HG02763 (cell line): Measurements from ENCODE around the gene ADI1.
"Not testable (repeated sequence)": the region's sequence is repeated elsewhere in the genome, so short reads cannot be mapped to it uniquely, and the experiment has no call there.

Source experiments
- ATAC-seq: cut with Tn5 transposase; IDR thresholded peaks from one replicate; pipeline ENCODE4 v1.9.1; 2021; ENCODE audit warnings: mild to moderate bottlenecking, moderate library complexity; ENCODE audit not compliant: unreplicated experiment

ADI1 gene

GRCh38 chr2:3494984-3495666 is 24.2 kb downstream of the ADI1 start:
- no peak for ATAC-seq

- no peak for ATAC-seq
These were observed 25.7 kb downstream of the ADI1 start for GRCh38 chr2:3493615-3494007.

- ATAC-seq, result no peak
These were observed 26.2 kb downstream of the ADI1 start for GRCh38 chr2:3492951-3493614.

GRCh38 chr2:3492475-3492787 is 26.9 kb downstream of the ADI1 start:
- not testable (repeated sequence) for ATAC-seq

GRCh38 chr2:3491716-3492474 is 27.4 kb downstream of the ADI1 start:
- ATAC-seq, result no peak

GRCh38 chr2:3491306-3491705 is 28.0 kb downstream of the ADI1 start:
- ATAC-seq, result no peak

GRCh38 chr2:3490191-3491170 is 28.9 kb downstream of the ADI1 start:
- no peak for ATAC-seq

GRCh38 chr2:3489764-3490115 is 29.6 kb downstream of the ADI1 start:
- ATAC-seq, result no peak

- no peak for ATAC-seq
These were observed 30.2 kb downstream of the ADI1 start for GRCh38 chr2:3488855-3489763.

GRCh38 chr2:3488061-3488531 is 31.2 kb downstream of the ADI1 start:
- ATAC-seq, result no peak

GRCh38 chr2:3487432-3487831 is 31.9 kb downstream of the ADI1 start:
- ATAC-seq, result no peak

GRCh38 chr2:3487028-3487425 is 32.3 kb downstream of the ADI1 start:
- ATAC-seq, result no peak

- no peak for ATAC-seq
These were observed 33.0 kb downstream of the ADI1 start for GRCh38 chr2:3486047-3487027.

GRCh38 chr2:3485166-3485565 is 34.2 kb downstream of the ADI1 start:
- no peak for ATAC-seq

GRCh38 chr2:3483986-3484960 is 35.1 kb downstream of the ADI1 start:
- no peak for ATAC-seq

- ATAC-seq, result no peak
These were observed 35.9 kb downstream of the ADI1 start for GRCh38 chr2:3483227-3483985.

GRCh38 chr2:3482363-3482821 is 36.9 kb downstream of the ADI1 start:
- ATAC-seq, result no peak
